Adrenal gland (tissue), 5 donors: ENCODE results near the gene ZDHHC11B.
"Not testable (repeated sequence)": the region's sequence is repeated elsewhere in the genome, so short reads cannot be mapped to it uniquely, and the experiment has no call there.

Source experiments
- POLR2A ChIP-seq, 2 donors: fragments of 450-650 bp; IDR thresholded peaks; one replicate each; pipeline ENCODE4 v1.6.1; 2017; ENCODE audit warnings: antibody characterized with exemption in 2 of 2, mild to moderate bottlenecking in 2 of 2, moderate library complexity in 1 of 2
- TF ChIP-seq, protein P1 (sequence below), 6 experiments: fragments of 450-650 bp in 4 of 6; fragments of 200-600 bp in 2 of 6; sonication (generic) in 1 of 6; IDR thresholded peaks; 1 replicate in 5 of 6; 2 replicates in 1 of 6; pipeline versions ENCODE4 v1.5.1 to v1.8.0; 2016 to 2021; ENCODE audit warnings: antibody characterized with exemption in 6 of 6, mild to moderate bottlenecking in 2 of 6, moderate library complexity in 1 of 6
- donor health status: DM: no; HTN: no; CAD: no.

DNA sequence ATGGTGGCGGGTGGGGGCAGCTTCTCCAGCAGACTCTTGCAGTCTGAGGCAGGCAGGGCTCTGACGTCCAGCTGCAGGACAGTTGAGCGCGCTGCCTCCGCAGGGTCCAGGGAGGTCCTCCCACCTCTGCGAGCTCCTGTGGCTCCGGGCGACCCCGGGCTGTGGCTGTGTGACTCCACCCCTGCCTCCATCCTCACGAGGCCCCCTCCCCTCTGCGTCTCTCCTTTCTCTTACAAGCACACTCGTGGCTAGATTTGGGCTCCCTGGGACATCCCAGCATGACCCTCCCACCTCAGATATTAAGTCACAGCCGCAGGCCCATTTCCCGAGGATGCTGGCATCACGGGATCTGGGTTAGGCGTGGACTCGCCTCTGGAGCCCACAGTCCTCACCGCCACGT, 34.3 kb downstream of the ZDHHC11B start:
- TF ChIP-seq, protein P1, sequence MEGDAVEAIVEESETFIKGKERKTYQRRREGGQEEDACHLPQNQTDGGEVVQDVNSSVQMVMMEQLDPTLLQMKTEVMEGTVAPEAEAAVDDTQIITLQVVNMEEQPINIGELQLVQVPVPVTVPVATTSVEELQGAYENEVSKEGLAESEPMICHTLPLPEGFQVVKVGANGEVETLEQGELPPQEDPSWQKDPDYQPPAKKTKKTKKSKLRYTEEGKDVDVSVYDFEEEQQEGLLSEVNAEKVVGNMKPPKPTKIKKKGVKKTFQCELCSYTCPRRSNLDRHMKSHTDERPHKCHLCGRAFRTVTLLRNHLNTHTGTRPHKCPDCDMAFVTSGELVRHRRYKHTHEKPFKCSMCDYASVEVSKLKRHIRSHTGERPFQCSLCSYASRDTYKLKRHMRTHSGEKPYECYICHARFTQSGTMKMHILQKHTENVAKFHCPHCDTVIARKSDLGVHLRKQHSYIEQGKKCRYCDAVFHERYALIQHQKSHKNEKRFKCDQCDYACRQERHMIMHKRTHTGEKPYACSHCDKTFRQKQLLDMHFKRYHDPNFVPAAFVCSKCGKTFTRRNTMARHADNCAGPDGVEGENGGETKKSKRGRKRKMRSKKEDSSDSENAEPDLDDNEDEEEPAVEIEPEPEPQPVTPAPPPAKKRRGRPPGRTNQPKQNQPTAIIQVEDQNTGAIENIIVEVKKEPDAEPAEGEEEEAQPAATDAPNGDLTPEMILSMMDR (IDR thresholded peaks at IDR 0.05) = not testable (repeated sequence)
- not testable (repeated sequence) for TF ChIP-seq POLR2A (IDR thresholded peaks at IDR 0.05)
